NCI-H748 (cell line): ENCODE data around the gene BOD1L1.
A peak's percentile ranks its signal among the peaks of the same experiment; 100 is the strongest.

Source experiments
- DNase-seq: peaks from one replicate; lab custom pipeline; 2025; ENCODE audit not compliant: unreplicated experiment; lab: John Stamatoyannopoulos, UW

BOD1L1 gene

GRCh38 chr4:13627606-13628311 lies at the start of gene BOD1L1:
TSS of gene BOD1L1 (minus strand) at chr4:13627725. CDS start at chr4:13627587, 138 bp downstream.
- peak; percentile 86 for DNase-seq

GRCh38 chr4:13674971-13675370 lies 47.4 kb upstream of the BOD1L1 start:
- DNase-seq: no peak

- no peak for DNase-seq
Observed at GRCh38 chr4:13673167-13673566, 45.6 kb upstream of the BOD1L1 start.

- no peak for DNase-seq
Observed at GRCh38 chr4:13670456-13671160, 43.1 kb upstream of the BOD1L1 start.

- no peak for DNase-seq
Observed at GRCh38 chr4:13665701-13666660, 38.5 kb upstream of the BOD1L1 start.

GRCh38 chr4:13659341-13660070 lies 32.0 kb upstream of the BOD1L1 start:
- DNase-seq: no peak

GRCh38 chr4:13656569-13657405 lies 29.3 kb upstream of the BOD1L1 start:
- peak; percentile 77 for DNase-seq

GRCh38 chr4:13654162-13654797 lies 26.8 kb upstream of the BOD1L1 start:
- DNase-seq: peak; percentile 86

GRCh38 chr4:13653766-13654161 lies 26.2 kb upstream of the BOD1L1 start:
- DNase-seq: no peak

- no peak for DNase-seq
Observed at GRCh38 chr4:13647031-13647430, 19.5 kb upstream of the BOD1L1 start.

- DNase-seq: no peak
Observed at GRCh38 chr4:13645075-13645474, 17.6 kb upstream of the BOD1L1 start.

- DNase-seq: no peak
Observed at GRCh38 chr4:13642170-13642950, 14.8 kb upstream of the BOD1L1 start.

GRCh38 chr4:13641084-13641483 lies 13.6 kb upstream of the BOD1L1 start:
- no peak for DNase-seq

GRCh38 chr4:13640149-13640940 lies 12.8 kb upstream of the BOD1L1 start:
- DNase-seq: no peak

GRCh38 chr4:13635286-13635799 lies 7.8 kb upstream of the BOD1L1 start:
- DNase-seq: no peak

- DNase-seq: no peak
Observed at GRCh38 chr4:13633671-13634070, 6.1 kb upstream of the BOD1L1 start.

GRCh38 chr4:13627178-13627605 lies 333 bp downstream of the BOD1L1 start:
- peak; percentile 24 for DNase-seq
